IMR-90 (cell line): ENCODE results near the gene RAPGEF5. TPM values are rescaled to one million over a fixed set of nuclear protein-coding genes. Genes with fewer than 3 reads are reported as not detected.

ENCODE experiments used
- ATAC-seq: fragments of 200-7000 bp; cut with Tn5 transposase; 2 replicates; pipeline ENCODE4 v1.9.1; 2020; ENCODE audit warnings: low read depth, mild to moderate bottlenecking, moderate library complexity
- BruUV-seq: library from RNA; stranded (reverse); fragments of 400-500 nt; replicated peaks from 2 replicates; lab custom pipeline; 2021; lab: Mats Ljungman, UMichigan
- CTCF ChIA-PET: fragments of 300-600 bp; formaldehyde crosslinking; extraction: SDS; loops from one replicate; lab custom pipeline; 2021; ENCODE audit warnings: antibody characterized with exemption; lab: Yijun Ruan, JAX
- POLR2A ChIA-PET: fragments of 300-600 bp; sonication (Branson Sonifier 250); formaldehyde crosslinking; loops from one replicate; lab custom pipeline; 2022; ENCODE audit warnings: antibody characterized with exemption; ENCODE audit not compliant: unreplicated experiment; lab: Charles Lee
- DNase-seq: peaks from one replicate; pipeline ENCODE4 v3.0.0; 2013
- H2AFZ ChIP-seq: replicated peaks from 2 replicates; pipeline ENCODE3; 2013; ENCODE audit warnings: low read length, mild to moderate bottlenecking; ENCODE audit not compliant: poor library complexity
- H2AK5ac ChIP-seq: 2 replicates; pipeline ENCODE4 v1.6.1; 2013; ENCODE audit warnings: low read depth, low read length, inconsistent platforms
- H2AK9ac ChIP-seq: replicated peaks from 2 replicates; pipeline ENCODE3; 2013; ENCODE audit warnings: mild to moderate bottlenecking, low read depth, low read length, moderate library complexity; ENCODE audit not compliant: poor library complexity
- H2BK120ac ChIP-seq: 2 replicates; pipeline ENCODE4 v1.6.1; 2013; ENCODE audit warnings: low read depth, low read length, inconsistent platforms
- H2BK15ac ChIP-seq: 3 replicates; pipeline ENCODE4 v1.6.1; 2013; ENCODE audit warnings: low read depth, low read length, inconsistent platforms
- H2BK20ac ChIP-seq: 2 replicates; pipeline ENCODE4 v1.6.1; 2013; ENCODE audit warnings: low read depth, mild to moderate bottlenecking, inconsistent platforms, low read length, moderate library complexity
- H2BK5ac ChIP-seq: 2 replicates; pipeline ENCODE4 v1.6.1; 2013; ENCODE audit warnings: mild to moderate bottlenecking, low read depth, low read length, inconsistent platforms; ENCODE audit not compliant: poor library complexity, severe bottlenecking
- H3K14ac ChIP-seq: replicated peaks from 2 replicates; pipeline ENCODE4 v1.6.1; 2013; ENCODE audit warnings: low read depth, low read length, inconsistent platforms
- H3K18ac ChIP-seq: 2 replicates; pipeline ENCODE4 v1.6.1; 2013; ENCODE audit warnings: low read depth, low read length, control low read depth
- H3K23ac ChIP-seq: 2 replicates; pipeline ENCODE4 v1.6.1; 2013; ENCODE audit warnings: low read depth, low read length, inconsistent platforms
- H3K27ac ChIP-seq: 2 replicates; pipeline ENCODE4 v1.5.1; 2013; ENCODE audit warnings: mild to moderate bottlenecking, control low read depth, low read length; ENCODE audit not compliant: insufficient read depth
- H3K27me3 ChIP-seq: 2 replicates; pipeline ENCODE4 v1.6.1; 2013; ENCODE audit warnings: low read length; ENCODE audit not compliant: control insufficient read depth, insufficient read depth
- H3K36me3 ChIP-seq: 2 replicates; pipeline ENCODE4 v1.6.1; 2013; ENCODE audit warnings: low read length, mixed read lengths; ENCODE audit not compliant: control insufficient read depth, insufficient read depth
- H3K4ac ChIP-seq: 2 replicates; pipeline ENCODE4 v1.6.1; 2013; ENCODE audit warnings: low read depth, low read length, inconsistent platforms
- H3K4me1 ChIP-seq: 2 replicates; pipeline ENCODE4 v1.6.1; 2013; ENCODE audit warnings: low read length, mixed read lengths; ENCODE audit not compliant: control insufficient read depth, insufficient read depth
- H3K4me2 ChIP-seq: 2 replicates; pipeline ENCODE4 v1.6.1; 2013; ENCODE audit warnings: low read depth, mild to moderate bottlenecking, control low read depth, low read length, moderate library complexity
- H3K4me3 ChIP-seq: 2 replicates; pipeline ENCODE4 v1.5.1; 2013; ENCODE audit warnings: low read depth, mild to moderate bottlenecking, control low read depth, low read length, moderate library complexity; ENCODE audit not compliant: insufficient read depth
- H3K56ac ChIP-seq: 2 replicates; pipeline ENCODE4 v1.6.1; 2013; ENCODE audit warnings: low read length, inconsistent platforms; ENCODE audit not compliant: insufficient read depth; ENCODE audit errors: extremely low read depth
- H3K79me1 ChIP-seq, 2 experiments: 2 replicates each; pipeline ENCODE4 v1.6.1; 2013; ENCODE audit warnings: low read length in 2 of 2, inconsistent platforms in 1 of 2, low read depth in 1 of 2
- H3K9ac ChIP-seq: 2 replicates; pipeline ENCODE4 v1.6.1; 2013; ENCODE audit warnings: low read depth, low read length, control low read depth
- H3K9me1 ChIP-seq: 2 replicates; pipeline ENCODE4 v1.6.1; 2013; ENCODE audit warnings: low read length, inconsistent platforms; ENCODE audit not compliant: insufficient read depth
- H3K9me3 ChIP-seq: 2 replicates; pipeline ENCODE4 v1.6.1; 2013; ENCODE audit warnings: low read length; ENCODE audit not compliant: control insufficient read depth, insufficient read depth
- H4K20me1 ChIP-seq: 2 replicates; pipeline ENCODE4 v1.6.1; 2013; ENCODE audit warnings: low read length, inconsistent platforms; ENCODE audit not compliant: insufficient read depth
- H4K5ac ChIP-seq: 2 replicates; pipeline ENCODE4 v1.6.1; 2013; ENCODE audit warnings: mild to moderate bottlenecking, low read depth, low read length, control low read depth
- H4K8ac ChIP-seq, 2 experiments: 2 replicates each; pipeline ENCODE4 v1.6.1; 2013; ENCODE audit warnings: low read depth in 2 of 2, low read length in 2 of 2, control low read depth in 1 of 2, inconsistent platforms in 1 of 2
- H4K91ac ChIP-seq: 2 replicates; pipeline ENCODE4 v1.6.1; 2013; ENCODE audit warnings: low read depth, low read length, inconsistent platforms; ENCODE audit not compliant: insufficient read depth
- BHLHE40 ChIP-seq: fragments of 150-350 bp; IDR thresholded peaks from 2 replicates; pipeline ENCODE4 v1.6.1; 2016; ENCODE audit warnings: mild to moderate bottlenecking, low read depth, low read length
- FOS ChIP-seq: fragments of 150-350 bp; IDR thresholded peaks from 2 replicates; pipeline ENCODE4 v1.6.1; 2016; ENCODE audit warnings: low read depth, low read length
- MAZ ChIP-seq: IDR thresholded peaks from 2 replicates; pipeline ENCODE4 v1.6.1; 2012; ENCODE audit warnings: low read depth, mild to moderate bottlenecking, low read length, improper control_type of control experiment, moderate library complexity, borderline replicate concordance
- MXI1 ChIP-seq: IDR thresholded peaks from 2 replicates; pipeline ENCODE4 v1.6.1; 2012; ENCODE audit warnings: low read depth, mild to moderate bottlenecking, low read length, moderate library complexity, borderline replicate concordance
- NFE2L2 ChIP-seq: fragments of 150-350 bp; IDR thresholded peaks from 2 replicates; pipeline ENCODE4 v1.6.1; 2016; ENCODE audit warnings: low read depth, mild to moderate bottlenecking, low read length
- POLR2A ChIP-seq: IDR thresholded peaks from 2 replicates; pipeline ENCODE4 v1.6.1; 2012; ENCODE audit warnings: mild to moderate bottlenecking, low read depth, low read length
- RAD21 ChIP-seq: IDR thresholded peaks from 2 replicates; pipeline ENCODE4 v1.6.1; 2012; ENCODE audit warnings: low read length, improper control_type of control experiment
- USF2 ChIP-seq: fragments of 150-350 bp; IDR thresholded peaks from 2 replicates; pipeline ENCODE4 v1.6.1; 2017; ENCODE audit warnings: mild to moderate bottlenecking, antibody characterized with exemption, low read length, low read depth
- dilution Hi-C: fragments of 300-500 bp; cut with HindIII; formaldehyde crosslinking; loops from one replicate; pipeline ENCODE4 v1.14.3; 2018; ENCODE audit warnings: low sequenced_read_pairs; ENCODE audit not compliant: unreplicated experiment
- in situ Hi-C: fragments of 300-500 bp; cut with MboI; formaldehyde crosslinking; loops from 3 replicates; pipeline ENCODE4 v1.14.3; 2019; ENCODE audit warnings: low sequenced_read_pairs, inconsistent platforms, mixed read lengths
- intact Hi-C: fragments of 100-400 bp; cut with micrococcal nuclease; formaldehyde crosslinking; loops from 2 replicates; pipeline ENCODE4 v1.10.0; 2022
- polyA plus RNA-seq, 3 experiments: library from polyadenylated mRNA; depleted of rRNA; stranded (reverse); fragments of >200 nt; gene quantifications; 2 replicates each; pipeline ENCODE4 v1.2.3, GENCODE V29; 2012; ENCODE audit warnings: low replicate concordance in 1 of 3
- total RNA-seq: library from RNA; depleted of rRNA; stranded (reverse); fragments of >200 nt; gene quantifications from 2 replicates; pipeline ENCODE4 v1.2.3, GENCODE V29; 2012

The RAPGEF5 gene
- total and polyA plus RNA-seq, 2 of the 4 experiments (the other 2 are of a cell fraction), result 0.05 to 0.18 TPM

DNA sequence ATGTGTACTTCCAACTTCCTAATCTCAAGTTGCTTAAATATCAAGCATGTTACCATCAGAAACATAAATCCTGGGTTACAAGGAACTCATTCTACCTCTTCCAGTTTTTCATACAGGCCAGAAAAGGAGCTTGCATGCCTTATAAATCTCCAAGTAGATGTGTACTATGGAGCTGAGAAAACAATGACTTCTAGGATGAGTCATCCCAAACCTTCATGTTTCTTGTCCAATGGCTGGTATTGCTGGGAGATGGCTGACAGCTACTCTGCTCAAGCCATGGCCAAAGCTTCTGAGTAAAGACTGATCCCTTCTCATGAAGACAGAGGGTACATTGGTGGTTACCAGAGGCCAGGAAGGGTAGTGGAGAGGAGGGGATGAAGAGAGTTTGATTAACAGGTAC, 8.6 kb downstream of the RAPGEF5 start:
- DNase-seq, result no peak

More for the DNA sequence above, 8.6 kb downstream of the RAPGEF5 start:
- H3K23ac ChIP-seq, result no peak overlapping the region
- no peak overlapping the region for H3K14ac ChIP-seq
- ATAC-seq, result no peak
- BruUV-seq, result no TSS peak
- H3K9ac ChIP-seq, result no peak overlapping the region
- no peaks in the 10 kb centered on the region for H3K4me1 ChIP-seq
- no peaks in the 10 kb centered on the region for H4K20me1 ChIP-seq
- in situ Hi-C loops (no loop called here), intact Hi-C loops (no loop called here), dilution Hi-C loops (no loop called here)
- no peak overlapping the region for H3K56ac ChIP-seq
- no peaks in the 10 kb centered on the region for H3K9me1 ChIP-seq
- H2BK20ac ChIP-seq, result no peak overlapping the region
- H2AK5ac ChIP-seq, result no peak overlapping the region
- no peak overlapping the region for H2AK9ac ChIP-seq
- no peak overlapping the region for H2BK120ac ChIP-seq
- H3K27me3 ChIP-seq, result peaks cover 3% of the 10 kb centered on the region; the same call in 1 of the 2 replicates
- no peak overlapping the region for H4K91ac ChIP-seq
- H4K8ac ChIP-seq, result no peak overlapping the region
- no peak overlapping the region for H3K27ac ChIP-seq
- CTCF ChIA-PET, result no interaction called here
- no peak overlapping the region for H2AFZ ChIP-seq
- no peaks in the 10 kb centered on the region for H3K79me1 ChIP-seq
- no peak overlapping the region for H2BK15ac ChIP-seq
- no peak overlapping the region for H4K5ac ChIP-seq
- H3K18ac ChIP-seq, result no peak overlapping the region
- H3K9me3 ChIP-seq, result no peaks in the 10 kb centered on the region
- TF ChIP-seq USF2 (no peak), FOS (no peak), POLR2A (no peak), RAD21 (no peak), BHLHE40 (no peak), MXI1 (no peak), NFE2L2 (no peak), MAZ (no peak)
- H2BK5ac ChIP-seq, result no peak overlapping the region
- H3K4me3 ChIP-seq, result no peak overlapping the region
- no peak overlapping the region for H3K4ac ChIP-seq
- no peaks in the 10 kb centered on the region for H3K36me3 ChIP-seq
- POLR2A ChIA-PET, result no interaction called here
- H3K4me2 ChIP-seq, result no peak overlapping the region
